NCI-H1694 treated with DMSO at 0.1 percent for 48 hours (cell line): ENCODE measurements around the gene PRSS23.
A peak's percentile ranks its signal among the peaks of the same experiment; 100 is the strongest.

ENCODE experiments used
- DNase-seq: peaks from one replicate; lab custom pipeline; 2025; lab: John Stamatoyannopoulos, UW

Gene PRSS23

DNA sequence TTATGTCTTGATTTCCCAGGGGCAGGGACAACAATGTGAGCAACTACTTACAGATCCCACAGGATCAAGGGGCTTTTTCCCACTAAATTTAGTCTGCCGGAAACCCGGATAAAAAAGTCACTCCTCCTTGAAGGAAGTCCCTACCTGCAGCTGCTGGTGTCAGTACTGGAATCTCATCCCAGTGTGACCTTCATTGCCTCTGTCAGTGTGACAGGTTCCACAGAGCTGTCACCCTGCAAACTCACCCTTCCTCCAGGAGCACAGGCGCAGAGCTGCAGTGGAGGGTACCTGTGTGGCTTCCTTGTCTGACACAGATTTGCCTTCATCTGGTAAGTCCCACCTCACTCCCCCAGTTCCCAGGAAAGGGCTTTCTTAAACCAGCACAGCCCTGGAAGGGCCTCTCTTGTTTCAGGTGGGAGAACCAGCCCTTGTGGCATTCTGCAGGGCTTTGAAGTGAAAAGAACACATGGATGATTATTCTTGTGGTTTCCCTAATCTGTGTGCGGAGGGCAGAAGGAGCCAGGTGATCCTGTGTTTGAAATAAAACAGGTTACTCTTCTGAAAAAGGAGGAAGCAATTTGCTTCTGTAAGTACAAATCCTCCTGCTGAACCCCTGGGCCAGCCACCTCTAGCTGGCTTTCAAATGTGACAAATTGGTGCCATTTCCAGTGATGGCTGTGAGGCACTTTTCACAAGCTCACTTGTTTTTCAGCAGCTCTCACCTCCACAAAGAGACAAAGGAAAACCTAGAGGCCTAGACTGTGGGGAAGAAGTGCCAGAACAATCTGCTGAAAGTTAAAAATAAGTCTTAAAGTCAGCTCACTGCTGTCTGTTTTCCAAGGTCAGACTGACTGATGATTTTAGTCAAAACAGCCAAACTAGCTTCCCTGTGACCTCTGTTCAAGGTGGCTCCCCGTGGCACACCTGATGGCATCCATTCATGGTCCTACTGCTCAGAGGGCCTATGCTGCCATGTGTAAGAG lies 9.2 kb upstream of the PRSS23 start:
- no peak for DNase-seq

DNA sequence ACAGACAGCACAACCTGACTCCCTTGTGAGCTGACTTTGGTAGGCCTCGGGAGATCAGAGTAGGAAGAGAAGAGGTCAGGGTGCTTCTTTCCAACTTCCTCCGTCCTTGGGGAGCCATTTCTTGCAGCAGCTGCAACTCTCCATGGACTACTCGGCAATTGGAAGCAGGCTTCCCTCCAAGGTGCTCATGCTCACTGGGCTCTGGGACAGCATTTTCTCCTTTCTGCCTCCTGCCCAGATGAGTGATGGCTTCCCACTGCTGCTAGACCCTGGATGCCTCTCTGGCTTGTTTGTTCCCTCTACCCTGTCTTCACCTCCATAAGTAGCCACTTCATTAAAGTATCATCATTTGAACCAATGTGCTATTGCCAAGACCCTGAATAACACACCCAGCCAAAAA lies 8.2 kb upstream of the PRSS23 start:
- DNase-seq = no peak

DNA sequence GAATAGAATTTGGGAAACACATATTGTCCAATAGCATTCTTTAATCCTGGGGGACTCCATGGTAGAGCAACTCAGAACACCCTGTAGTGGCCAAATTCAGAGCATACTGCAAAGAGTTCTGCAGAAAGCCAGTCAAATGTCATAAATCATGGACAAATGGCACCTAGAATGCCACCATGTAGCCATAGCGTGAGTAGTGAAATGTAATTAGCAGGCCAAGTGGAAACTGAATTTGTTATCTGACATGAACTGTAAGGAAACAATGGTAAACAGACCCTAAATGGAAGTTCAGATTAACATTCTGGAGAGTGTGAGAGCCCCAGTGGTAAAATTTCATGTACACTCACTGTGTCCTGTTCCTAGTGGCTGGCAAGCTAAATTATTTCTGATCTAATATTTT lies 7.0 kb upstream of the PRSS23 start:
- no peak for DNase-seq

DNA sequence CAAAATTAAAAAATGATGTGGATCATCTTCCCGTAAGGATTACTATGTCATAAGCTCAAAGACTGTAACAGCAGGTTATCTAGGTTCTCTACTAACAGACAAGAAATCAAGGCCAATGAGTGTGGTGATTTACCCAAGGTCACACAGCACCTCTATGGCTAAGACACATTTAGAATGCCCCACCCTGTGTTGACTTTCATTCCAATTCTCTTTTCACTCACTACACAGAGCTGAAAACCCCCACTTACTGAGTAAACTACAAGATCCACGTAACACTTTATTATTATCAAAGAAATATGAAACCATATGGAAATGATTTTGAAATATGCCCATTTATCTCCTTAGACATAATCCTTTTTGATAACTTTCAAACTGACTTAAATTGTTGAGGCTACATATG lies 4.8 kb upstream of the PRSS23 start:
- DNase-seq = no peak

DNA sequence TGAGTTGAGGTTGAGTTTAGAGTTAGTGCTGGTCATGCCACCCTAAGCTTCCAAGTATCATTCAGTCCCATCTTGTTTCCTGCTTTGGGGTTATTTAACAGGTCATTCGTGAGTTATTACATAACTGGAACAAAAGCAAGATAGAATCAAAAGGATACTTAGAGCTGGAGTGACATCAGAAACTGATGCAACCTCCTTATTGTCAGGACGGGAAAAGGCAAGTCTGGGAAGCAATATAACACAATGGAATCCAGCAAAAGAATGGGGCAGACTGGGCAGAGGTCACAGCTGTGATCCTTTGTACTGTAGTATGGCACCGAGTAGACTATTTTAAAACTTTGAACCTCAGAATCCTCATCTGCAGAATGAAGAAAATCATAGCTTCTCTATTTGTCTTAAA lies 4.4 kb upstream of the PRSS23 start:
- no peak for DNase-seq

DNA sequence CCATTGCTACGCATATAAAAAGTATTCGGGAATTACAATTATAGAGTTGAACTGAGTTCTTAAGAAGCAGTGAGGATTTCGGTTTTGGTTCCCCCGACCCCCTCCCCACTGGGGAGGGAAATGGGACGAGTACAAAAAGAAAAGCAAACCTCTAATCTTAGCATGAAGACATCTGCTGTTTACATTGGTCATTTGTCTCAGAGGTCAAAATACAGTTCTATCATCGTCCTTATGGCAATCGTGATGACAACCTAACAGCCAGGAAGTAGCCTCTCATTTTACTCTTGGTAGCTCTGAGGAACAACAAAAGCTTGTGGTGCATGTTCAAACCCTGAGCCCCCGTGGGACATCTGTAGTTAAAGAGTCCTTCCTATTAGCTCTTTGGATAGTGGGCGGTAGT lies 3.2 kb upstream of the PRSS23 start:
- no peak for DNase-seq

DNA sequence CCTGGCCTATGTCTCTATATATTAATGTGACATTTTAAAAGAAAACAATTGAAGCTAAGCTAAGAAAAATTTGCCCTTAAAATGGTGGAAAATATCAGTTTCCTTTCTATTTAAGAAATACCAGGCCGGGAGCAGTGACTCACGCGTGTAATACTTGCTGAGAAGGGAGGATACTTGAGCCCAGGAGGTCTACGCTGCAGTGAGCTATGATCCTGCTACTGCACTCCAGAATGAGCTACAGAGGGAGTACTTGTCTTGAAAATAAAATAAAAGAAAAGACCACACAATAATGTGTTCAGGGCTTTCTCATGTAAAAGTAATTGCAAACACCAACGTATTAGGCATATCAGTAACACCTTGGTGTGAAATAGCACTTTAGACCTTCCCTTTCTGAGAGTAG lies 1.4 kb upstream of the PRSS23 start:
- DNase-seq = no peak

DNA sequence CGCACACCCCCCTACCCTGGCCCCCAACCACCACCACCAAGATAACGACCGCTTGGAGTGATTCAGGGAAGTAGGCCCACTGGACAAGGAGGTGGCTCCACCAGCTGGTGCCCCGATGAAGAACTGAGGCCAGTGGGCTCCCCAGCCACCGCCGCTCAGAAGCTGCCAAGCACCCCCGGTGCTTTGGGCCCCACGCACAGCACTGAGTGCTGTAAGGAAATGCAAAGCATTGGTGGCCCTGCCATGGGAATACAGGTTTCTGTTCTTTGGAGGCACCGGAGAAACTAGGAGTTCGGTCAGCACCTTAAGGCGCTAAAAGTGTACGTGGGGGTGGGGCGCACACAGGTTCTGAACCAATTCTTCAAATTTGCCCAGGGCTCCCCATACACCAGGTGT lies 664 bp upstream of the PRSS23 start:
- DNase-seq = no peak

DNA sequence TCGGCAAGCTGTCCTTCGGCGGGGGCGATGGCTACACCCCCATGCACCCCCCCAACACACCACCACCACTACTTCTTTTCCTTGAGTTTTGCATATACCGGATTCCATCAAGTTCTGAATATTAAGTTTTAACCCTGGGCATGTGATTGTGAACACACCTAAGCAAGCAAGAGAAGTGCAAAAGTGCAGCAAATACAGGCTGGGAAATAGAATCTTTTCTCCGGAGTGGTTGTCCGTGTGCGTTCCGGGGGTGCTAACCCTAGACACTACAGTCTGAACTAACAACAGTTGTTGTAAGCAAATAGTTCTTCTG lies 574 bp downstream of the PRSS23 start:
- DNase-seq = no peak

DNA sequence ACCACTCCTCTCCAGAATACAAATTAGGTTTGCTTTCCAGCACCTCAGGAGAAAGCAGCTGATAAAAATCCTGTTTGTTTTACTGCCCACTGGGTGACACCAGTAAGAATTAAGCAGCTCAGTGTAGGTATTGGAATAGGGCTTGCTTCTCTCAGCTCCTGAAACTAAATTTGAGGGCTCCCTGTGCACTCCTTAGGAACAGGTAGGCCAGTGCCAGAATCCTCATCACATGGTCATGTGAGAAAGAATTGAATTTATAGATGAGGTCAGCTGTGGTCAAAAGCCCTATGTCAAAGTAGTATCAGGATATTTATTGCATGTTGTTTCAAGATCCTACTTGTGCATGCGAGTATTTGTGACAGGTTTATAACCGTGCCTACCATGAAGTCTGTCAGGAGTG lies 1.0 kb downstream of the PRSS23 start:
- no peak for DNase-seq

DNA sequence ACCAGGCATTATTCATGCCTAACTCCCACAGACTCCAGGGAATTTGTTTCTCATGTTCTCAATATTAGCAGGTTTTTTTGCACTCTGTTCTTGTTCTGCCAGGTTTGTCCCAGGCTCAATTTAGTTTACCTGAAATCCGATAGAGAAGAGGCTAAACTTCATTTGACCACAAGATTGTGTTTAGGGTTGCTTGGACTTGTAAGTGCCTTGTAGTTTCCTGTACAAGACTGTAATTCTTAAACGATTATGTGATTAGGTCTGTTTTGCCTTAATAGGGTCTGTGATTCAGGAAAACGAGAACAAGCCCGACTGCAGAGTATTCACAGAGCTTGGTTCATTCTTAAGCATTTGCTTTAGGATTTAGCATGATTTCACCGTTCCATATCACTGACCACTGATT lies 1.8 kb downstream of the PRSS23 start:
- DNase-seq = no peak

DNA sequence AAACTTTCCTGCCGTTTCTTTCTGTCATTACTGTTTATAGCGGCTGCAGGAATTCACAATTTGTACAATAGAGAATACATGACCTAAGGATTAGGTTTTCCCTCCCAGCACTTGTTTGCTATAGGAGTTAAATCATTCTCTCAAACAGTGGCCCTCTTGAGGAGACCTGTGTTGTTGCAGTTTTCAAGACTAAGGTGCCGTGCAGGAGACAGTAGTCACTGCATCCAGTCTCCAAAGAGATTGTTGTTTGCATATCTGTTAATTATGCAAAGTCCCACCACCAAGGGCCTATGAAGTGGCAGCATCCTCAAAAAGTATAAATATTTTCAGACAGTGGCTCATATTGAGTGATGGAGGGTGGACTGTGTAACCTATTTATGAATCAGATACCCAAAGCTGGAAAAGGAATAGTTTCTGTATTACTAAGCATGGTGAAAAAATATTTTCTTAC lies 2.3 kb downstream of the PRSS23 start:
- peak; percentile 6 for DNase-seq

DNA sequence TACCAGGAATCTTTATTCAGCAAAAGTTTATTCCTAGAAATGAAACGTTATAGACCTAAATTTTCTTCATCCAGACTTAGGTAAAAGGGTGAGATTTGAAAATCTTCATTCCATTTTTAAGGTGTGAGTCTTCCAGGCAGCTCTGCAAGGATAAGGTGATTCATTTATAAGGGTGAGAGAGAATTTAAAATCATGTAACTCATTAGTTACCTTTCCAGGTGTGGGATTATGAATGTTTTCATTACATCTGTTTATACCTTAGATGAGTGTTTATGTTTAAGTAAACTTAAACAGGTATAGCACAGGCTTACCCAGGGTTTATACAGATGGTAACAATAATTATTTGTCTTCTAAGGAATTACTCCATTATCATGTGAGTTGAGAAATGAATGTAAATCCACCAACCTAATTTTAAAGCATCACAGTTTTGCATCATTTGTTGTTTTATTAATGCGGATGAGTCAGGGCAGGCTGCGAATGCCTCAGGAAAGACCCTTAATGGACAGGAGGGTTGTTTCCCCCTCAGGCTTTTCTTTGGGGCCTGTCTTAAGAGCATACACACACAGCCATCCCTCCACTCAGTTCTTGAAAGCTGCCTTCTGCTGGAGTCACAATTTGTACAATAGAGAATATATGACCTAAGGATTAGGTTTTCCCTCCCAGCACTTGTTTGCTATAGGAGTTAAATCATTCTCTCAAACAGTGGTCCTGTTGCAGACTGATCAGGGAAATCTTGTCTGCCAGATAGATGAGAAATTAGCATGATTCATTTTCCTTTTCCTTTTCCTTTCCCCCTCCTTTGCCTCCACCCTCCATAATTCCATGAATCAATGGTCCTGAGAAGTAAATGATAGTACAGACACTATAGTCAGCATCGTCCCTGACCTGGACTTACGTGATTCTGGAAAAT lies 3.0 kb downstream of the PRSS23 start:
- DNase-seq = no peak

DNA sequence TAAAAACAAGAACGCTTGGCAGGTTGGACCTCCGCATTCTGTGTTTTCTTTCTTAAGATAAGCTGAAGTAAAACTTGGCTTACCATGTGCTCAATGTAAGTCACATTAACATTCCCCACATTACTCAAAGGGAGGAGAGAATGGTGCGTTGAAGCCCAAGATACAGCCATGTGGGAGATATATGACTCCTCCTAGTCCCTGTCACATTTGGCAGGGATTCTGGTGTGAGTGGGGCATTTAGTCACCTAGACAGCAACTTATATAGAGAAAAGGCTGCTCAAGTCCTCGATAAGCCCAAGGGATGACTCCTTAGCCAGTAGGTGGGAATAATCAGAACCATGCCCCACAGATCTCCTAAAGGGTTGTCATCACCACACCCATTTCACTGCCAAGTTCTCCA lies 4.6 kb downstream of the PRSS23 start:
- DNase-seq = no peak

DNA sequence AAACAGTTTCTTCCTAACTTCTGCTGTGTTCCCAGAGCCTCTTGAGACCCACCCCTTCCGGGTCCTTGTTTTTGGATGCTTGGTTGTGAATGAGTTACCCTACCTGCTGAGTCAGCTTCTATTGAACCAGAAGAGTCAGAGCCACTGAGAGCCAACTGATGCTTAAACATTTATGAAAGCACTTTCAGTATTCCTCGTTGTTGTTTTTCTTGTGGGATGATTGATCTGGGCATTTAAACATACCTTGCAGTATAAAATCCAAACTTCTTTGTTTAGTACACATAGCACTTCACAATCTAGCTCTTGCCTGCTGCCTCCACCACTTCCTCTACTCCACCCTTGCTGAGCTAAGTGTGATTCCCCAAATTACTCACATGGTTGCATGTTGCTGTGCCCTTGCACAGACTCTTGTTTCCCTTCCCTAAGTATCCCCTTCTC lies 5.5 kb downstream of the PRSS23 start:
- no peak for DNase-seq

DNA sequence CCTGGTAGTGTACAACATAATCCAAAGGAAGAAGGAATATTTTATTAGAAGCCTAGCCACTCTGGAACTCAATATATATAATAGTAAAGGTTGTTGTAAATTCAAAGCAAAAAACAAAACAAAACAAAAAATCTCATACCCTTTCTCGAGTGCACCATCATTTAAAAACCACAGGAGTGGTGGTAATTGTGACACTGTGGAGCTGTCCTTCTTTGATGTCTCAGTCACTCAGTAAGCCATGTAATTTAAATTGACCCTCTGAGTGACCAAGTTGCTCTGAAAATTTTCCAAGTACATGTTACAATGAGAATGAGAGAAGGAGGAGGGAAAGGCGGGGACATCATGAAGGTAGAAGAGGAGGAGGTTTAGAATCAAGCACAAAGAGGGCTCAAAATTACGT lies 6.6 kb downstream of the PRSS23 start:
- DNase-seq = no peak

DNA sequence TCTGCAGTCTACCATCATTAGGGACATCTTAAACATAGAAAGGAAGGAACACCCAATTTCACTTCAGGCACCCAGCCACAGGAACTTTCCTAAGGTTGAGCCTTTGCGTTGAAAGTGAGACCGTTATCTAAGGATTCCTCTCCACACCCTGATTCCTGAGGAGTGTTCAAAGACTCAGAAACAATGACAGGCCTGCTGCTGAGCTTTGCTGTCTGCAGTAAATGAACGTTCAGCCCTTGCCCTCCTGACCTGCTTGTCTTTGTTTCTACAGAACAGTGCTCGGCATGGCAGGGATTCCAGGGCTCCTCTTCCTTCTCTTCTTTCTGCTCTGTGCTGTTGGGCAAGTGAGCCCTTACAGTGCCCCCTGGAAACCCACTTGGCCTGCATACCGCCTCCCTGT lies 7.0 kb downstream of the PRSS23 start:
- no peak for DNase-seq

DNA sequence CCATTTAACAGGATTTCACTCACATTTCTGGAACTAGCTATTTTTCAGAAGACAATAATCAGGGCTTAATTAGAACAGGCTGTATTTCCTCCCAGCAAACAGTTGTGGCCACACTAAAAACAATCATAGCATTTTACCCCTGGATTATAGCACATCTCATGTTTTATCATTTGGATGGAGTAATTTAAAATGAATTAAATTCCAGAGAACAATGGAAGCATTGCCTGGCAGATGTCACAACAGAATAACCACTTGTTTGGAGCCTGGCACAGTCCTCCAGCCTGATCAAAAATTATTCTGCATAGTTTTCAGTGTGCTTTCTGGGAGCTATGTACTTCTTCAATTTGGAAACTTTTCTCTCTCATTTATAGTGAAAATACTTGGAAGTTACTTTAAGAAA lies 9.2 kb downstream of the PRSS23 start:
- DNase-seq = no peak

DNA sequence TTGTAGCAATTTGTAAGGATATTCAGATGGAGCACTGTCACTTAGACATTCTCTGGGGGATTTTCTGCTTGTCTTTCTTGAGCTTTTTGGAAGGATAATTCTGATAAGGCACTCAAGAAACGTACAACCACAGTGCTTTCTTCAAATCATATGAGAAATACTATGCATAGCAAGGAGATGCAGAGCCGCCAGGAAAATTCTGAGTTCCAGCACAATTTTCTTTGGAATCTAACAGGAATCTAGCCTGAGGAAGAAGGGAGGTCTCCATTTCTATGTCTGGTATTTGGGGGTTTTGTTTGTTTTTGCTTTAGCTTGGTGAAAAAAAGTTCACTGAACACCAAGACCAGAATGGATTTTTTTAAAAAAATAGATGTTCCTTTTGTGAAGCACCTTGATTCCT lies 9.9 kb downstream of the PRSS23 start:
- DNase-seq = no peak

DNA sequence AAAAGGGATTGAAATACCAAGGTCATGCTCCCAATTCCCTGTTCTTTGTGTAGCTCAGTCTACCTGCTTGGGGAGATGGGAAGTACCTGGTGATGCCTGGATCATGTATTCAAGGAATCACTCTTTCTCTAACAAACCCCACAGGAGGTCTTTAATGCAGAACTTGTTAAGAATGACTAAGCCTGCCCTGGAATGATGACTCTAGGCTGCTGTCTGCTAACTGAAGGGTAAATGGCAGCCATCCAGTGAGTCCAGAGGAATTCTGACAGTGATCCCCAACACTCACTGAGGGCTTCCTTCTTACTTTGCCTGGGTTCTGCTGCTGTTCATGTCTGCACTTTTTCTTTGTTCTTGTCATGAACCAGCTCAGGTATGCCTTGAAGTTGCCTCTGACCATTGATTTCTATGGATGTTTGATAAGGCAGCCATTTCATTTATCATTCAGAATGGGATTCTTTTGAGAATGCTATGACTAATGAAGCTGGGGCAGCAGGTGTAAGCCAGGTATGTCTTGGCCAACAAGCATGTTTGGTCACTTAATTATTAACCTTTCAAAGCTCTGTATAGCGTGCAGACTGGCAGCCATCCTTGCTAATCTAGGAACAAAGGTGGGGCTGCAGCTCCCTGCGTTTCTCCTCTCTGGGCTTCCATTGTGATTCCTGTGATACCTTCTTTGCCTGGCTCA lies 11.4 kb downstream of the PRSS23 start:
- DNase-seq = no peak

DNA sequence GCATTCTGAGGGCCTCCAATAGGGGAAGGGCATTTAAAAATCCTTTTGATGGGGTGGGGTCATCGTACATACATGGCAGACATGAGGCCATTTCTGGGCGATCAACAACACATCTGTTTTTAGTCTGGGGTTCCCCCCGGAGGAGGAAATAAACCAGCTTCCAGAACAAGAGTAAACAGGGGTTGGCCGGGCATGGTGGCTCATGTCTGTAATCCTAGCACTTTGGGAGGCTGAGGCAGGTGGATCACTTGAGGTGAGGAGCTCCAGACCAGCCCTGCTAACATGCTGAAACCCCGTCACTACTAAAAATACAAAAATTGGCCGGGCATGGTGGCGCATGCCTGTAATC lies 12.0 kb downstream of the PRSS23 start:
- DNase-seq = no peak

DNA sequence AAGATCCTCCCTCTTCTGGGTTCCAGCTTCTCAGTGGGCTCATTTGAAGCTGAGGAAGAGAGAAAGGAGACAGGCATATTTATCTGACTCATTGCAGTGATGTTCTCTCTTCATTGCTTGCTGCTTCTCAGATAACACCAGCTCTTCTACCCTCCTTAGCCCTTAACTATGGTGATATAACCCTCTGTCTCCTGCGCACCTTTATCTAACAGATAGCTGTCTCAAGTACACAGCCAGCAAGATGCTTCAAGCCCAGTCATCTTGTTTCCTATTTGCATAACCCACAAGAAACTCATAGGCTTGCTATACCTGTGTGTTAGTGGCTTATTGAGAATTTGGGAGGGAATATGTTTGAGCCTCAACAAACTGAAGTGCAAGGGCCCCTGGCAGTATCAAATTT lies 12.6 kb downstream of the PRSS23 start:
- DNase-seq = no peak

DNA sequence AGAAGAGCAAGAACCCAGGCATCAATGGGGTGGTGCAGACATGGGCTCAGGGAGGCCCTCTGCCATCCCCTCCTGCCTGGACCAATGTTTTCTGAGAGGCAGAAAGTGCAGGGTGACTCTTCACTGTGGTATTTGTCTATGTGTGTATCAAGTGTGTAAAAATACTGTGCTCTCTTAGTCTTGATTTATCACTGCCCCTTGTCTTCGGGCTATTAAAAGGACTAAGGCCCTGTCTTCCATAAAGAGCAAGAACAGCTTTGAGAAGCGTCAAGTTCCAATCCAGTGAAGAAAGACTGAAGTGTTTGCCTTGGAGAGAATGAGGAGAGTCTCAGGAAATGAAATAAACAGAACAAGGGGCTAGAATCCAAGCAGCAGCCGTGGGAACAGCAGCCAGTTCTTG lies 14.4 kb downstream of the PRSS23 start:
- no peak for DNase-seq
